CD4-positive, alpha-beta T cell treated with Interleukin-15 for 4 hours (primary cell): Measurements from ENCODE around the gene CENPB.
"Not testable (repeated sequence)": the region's sequence is repeated elsewhere in the genome, so short reads cannot be mapped to it uniquely, and the experiment has no call there.

ENCODE experiments used
- DNase-seq: peaks from one replicate; pipeline ENCODE4 v3.0.0-alpha.2; 2020; ENCODE audit warnings: low spot score

The CENPB gene

GRCh38 chr20:3811467-3812258 is 25.1 kb upstream of the CENPB start:
- peak; percentile 95 for DNase-seq

- DNase-seq = no peak
These were observed 22.0 kb upstream of the CENPB start for GRCh38 chr20:3808544-3808943.

GRCh38 chr20:3804781-3805180 is 18.2 kb upstream of the CENPB start:
- DNase-seq = no peak

DNA sequence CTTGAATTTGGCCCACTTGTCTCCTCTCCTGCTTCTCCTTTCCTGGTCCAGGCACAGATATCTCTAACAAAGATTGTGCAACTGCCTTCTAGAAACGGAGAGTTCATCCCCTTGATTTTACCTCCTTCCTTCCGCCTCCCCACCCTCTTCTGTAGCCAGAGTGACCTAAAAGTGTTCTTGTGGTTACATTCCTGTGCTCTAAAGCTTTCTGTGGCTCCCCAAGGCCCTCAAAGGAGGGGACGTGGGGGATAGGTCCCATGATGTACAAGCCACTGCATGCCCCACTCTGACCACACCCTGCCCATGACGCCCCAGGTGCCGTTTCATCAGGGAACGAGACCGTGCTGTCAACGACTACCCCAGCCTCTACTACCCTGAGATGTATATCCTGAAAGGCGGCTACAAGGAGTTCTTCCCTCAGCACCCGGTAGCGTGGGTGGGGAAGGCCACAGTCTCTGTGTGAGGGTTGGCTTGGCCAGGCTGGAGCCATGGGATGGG is 17.8 kb upstream of the CENPB start:
- DNase-seq = no peak

DNA sequence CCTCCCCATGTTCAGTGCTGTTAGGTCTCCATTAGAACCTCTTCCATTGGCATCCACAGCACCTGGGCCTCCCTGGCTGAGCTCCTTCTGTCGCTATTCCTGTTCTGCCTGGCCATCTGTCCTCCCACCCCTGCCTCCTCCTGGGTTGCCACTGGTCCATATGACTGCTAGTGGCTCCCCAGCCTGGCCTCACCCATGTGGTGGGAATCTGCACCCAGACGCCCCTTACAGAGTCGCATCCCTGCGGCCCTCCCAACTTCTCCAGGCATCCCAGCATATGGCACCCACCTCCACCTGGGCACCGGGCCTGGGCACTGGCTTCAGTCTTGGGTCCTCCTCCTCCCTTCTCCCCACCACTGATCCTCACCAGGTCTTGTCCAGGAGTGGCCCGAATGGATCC is 17.3 kb upstream of the CENPB start:
- no peak for DNase-seq

GRCh38 chr20:3803289-3803688 is 16.7 kb upstream of the CENPB start:
- DNase-seq = no peak

- DNase-seq = no peak
These were observed 16.1 kb upstream of the CENPB start for GRCh38 chr20:3802524-3803239.

- no peak for DNase-seq
These were observed 15.3 kb upstream of the CENPB start for GRCh38 chr20:3801846-3802245.

DNA sequence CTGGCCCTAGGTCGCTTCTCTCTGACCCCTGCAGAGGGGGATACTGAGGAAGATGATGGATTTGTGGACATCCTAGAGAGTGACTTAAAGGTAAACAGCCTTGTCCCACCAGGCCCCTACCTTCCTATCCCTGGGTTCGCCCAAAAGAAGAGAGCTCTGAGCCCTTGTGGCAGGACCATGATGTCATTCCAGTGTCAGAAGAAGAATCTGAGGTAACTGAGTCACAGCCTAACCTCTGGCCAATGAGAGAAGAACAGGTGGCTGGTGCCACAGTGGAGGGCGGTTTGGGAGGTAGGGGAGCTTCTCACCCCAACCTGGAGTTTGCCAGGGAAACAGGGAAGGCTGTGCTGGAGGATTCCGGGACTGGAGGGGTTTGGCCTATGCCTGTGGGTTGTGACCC is 14.8 kb upstream of the CENPB start:
- DNase-seq = no peak

- DNase-seq = no peak
These were observed 14.3 kb upstream of the CENPB start for GRCh38 chr20:3800878-3801260.

- DNase-seq = no peak
These were observed 13.8 kb upstream of the CENPB start for GRCh38 chr20:3800256-3800877.

DNA sequence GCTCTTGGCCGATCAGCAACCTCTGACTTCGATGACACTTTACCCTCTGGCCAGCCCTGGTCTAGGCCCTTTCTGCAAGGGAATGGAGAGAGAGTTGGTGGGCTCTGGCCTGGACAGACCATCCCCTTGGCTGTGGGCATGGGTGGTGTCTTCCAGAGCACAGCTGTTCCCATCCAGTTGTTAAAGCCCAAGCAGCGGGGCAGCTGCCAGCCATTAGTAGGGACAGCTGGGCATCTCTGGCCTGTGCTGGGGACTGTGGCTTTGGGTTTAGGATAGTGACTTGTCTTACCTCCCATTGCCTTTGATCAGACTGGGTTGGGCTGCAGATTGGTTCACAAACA is 12.3 kb upstream of the CENPB start:
- DNase-seq = no peak

DNA sequence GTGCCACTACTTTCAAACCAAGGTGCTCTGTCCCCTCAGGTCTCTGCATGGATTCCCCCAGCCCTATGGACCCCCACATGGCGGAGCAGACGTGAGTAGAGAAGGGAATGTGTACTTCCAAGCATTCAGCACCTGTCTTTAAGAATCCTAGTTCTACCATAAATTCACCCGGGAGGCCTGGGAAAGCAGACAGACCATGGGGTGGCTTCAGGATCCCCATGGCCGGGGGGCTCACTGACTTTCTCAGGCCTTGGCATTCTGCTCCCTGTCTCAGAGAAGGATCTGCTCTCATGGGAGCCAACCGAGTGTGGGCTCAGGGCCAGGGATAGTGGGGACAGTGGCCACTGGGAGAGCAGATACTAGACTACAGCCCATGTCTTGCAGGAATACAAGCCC is 11.8 kb upstream of the CENPB start:
- DNase-seq = no peak

DNA sequence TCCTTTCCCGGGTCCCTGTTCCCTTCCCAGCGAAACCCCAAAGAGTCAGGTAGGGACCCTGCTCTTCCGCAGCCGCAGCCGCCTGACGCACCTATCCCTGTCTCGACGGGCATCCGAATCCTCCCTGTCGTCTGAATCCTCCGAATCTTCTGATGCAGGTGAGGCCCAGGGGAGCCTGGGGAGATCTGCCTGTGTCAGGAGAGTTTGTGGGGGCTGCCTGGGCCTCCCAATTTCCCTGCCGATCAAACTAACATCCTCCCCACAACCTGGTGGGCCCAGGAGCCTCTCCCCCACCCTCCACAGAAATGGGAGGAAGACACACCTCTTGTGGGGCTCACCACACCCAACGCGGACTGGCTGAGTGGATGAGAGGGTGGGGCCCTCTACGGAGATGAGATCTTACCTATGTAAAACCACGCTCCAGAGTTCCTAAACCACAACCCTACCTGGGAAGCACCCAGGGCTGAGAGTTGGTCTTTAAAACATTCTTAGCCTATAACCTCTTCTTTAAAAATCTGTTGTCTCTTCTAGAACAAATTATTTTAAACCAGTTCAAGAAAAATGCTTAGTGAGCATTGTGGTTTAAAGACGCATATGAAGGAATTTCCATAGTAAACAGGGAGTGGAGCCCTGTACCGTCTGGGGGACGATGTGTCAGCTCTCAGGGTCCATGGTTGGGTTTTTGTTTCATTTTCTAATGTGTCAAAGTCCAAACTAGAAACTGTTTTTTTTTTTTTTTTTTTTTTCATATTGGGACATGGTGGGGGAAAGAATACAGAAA is 11.2 kb upstream of the CENPB start:
- DNase-seq = peak; percentile 64

- DNase-seq = no peak
These were observed 10.6 kb upstream of the CENPB start for GRCh38 chr20:3797226-3797545.

DNA sequence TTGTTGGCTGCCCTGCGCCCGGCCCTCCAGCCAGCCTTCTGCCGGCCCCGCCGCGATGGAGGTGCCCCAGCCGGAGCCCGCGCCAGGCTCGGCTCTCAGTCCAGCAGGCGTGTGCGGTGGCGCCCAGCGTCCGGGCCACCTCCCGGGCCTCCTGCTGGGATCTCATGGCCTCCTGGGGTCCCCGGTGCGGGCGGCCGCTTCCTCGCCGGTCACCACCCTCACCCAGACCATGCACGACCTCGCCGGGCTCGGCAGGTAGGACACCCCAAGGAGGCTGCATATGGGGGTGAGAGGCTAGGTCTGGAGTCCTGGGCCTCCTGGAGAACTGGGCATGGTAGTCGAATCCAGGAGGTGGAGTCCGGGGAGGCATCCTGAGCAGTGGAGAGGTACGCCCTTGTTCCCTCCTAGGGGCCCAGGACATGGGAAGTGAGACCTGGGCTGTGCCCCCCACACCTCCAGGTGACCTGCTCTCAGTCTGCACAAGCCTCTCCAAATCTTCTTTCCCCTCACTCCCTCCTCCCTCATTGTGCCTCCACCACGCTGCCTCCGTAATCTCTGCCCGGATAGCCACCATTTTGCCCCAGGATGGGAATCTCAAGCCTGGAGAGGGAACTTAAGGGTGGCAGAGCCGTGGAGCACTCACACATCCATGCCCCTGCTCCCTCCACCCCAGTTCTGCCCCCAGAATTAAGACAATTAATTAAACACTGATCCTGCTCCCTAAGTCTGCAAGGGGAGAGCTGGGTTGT is 10.1 kb upstream of the CENPB start:
- DNase-seq = no peak

DNA sequence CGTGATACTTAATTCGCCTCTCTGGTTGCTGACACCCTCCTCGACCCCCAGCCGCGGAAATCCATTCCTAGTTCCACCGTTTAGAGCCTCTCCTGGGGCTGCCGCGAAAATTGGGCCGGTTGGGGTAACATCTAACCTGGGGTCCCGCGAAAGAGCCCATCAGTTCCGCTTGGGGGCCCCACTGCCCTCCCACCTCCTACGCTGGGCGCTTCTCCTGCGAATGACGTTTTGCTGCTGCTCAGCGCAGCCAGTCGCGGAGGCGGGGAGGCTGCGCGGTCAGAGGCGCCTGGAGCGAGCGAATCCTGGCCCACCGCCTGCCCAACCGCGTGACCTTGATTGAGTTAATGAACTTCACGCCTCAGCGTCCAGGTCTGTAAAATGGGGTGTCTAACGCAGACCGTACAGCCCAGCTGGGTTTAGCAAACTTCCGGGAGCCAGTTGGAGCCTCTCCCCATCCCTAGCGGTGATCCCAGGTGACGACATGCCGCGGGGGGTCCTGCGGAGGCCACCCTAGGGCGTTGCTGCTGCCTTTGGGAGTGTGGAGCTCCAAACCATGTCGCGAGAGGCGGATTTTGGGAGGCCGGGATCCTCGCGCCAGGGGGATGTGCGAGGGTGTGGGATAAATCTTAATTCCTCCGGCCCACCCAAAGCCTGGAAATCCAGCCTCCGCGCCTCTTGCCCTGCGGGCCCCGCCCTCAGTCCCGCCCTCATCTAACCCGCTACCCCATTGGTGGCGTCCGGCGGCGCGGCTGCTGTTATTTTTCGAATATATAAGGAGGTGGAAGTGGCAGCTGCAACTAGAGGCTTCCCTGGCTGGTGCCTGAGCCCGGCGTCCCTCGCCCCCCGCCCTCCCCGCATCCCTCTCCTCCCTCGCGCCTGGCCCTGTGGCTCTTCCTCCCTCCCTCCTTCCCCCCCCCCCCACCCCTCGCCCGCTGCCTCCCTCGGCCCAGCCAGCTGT is 9.2 kb upstream of the CENPB start, which contains the start of gene CDC25B:
Gene CDC25B (plus strand): TSS at position 800 of the 958 bp plus-strand sequence. CDS start 222 bp downstream, outside the sequence.
- peak; percentile 88 for DNase-seq

GRCh38 chr20:3794701-3795420 is 8.3 kb upstream of the CENPB start:
- no peak for DNase-seq

DNA sequence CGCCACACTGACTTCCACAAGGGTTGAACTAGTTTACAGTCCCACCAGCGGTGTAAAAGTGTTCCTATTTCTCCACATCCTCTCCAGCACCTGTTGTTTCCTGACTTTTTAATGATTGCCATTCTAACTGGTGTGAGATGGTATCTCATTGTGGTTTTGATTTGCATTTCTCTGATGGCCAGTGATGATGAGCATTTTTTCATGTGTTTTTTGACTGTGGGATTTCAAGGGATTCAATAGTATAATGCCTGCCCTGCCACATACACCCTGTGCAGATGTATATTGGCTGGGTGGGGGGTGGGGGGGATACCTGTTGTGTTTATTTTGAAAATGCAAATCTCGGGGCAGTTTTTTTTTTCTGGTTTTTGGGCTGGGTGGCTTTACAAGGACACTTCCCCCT is 7.6 kb upstream of the CENPB start:
- DNase-seq = not testable (repeated sequence)

GRCh38 chr20:3789201-3789600 is 2.7 kb upstream of the CENPB start:
- DNase-seq = not testable (repeated sequence)
